ENCODE data around the gene ASB18.

ASB18 gene

DNA sequence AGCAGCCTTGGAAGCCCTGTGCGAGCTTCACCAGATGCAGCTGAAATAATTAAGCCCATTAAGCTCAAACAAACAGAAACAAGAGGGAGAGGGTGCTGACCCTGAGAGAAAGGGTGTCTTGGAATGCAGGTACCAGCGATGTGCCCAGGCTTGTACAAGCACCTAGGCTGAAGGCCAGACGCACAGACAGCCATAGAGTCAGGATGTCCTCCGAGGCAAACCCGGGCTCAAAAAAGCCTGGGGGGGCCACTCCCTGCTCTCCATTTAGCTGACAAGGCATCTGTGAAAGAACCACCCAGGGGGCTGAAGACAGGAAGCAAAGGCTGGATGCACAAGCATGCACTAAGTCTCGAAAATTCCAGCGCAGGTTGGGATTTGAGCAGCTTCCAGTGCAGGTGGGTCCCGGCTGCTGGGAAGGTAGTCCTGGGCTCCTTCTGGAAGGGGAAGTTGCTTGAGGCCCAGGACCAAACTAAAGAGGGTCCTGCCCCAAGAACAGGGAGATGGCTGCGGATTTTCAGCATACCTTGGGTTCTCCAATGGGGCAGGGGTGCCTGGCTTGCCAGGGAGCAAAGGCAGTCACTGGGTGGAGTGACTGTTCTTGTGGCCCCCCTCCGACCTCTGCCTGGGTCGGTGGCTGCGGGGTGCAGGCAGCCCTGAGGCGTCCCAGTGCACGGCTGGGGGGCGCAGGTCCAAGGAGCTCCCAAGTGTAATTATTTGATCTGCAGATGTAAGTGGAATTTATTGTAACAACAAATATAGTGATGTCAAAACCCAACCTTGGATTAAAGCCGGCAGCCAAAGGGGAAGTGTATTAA is 102.0 kb downstream of the ASB18 start:
- no peak for DNase-seq

DNA sequence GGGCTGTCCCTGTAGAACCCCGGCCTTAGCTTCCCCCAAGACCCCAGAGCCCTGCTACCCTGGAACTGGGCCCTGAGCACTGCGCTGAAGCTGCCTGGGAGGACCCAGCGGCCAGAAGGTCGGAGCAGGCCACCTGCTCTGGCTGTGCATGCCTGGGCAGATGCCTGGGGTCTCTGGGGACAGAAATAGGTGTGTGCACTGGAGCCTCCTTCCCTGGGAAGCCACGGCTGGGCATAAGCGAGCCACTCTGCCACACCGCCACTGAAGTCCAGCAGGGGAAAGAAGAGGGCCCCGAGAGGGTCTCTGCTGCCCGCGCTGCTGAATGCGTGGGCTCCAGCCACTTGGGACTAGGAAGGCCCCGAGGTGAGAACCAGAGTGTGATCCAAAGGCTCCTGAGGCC is 102.7 kb downstream of the ASB18 start:
- no peak for DNase-seq

DNA sequence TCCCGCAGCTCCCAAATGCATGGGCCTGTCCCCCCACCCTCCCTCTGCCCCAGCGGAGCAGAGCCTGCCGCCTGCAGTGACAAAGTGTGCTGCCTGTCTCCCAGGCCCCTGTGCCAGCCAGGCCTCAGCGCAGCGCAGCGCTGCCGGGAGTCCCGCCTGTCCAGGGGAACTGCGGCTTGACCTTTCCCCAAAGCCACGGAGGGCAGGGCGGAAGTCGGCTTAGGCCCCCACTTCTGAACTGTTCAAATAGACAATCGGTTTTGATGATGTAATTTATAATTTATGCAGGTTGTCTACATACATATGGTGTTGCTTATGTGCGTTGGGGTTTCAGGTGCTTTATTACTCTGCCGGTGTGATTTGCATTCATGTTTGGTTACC is 103.1 kb downstream of the ASB18 start:
- no peak for DNase-seq

DNA sequence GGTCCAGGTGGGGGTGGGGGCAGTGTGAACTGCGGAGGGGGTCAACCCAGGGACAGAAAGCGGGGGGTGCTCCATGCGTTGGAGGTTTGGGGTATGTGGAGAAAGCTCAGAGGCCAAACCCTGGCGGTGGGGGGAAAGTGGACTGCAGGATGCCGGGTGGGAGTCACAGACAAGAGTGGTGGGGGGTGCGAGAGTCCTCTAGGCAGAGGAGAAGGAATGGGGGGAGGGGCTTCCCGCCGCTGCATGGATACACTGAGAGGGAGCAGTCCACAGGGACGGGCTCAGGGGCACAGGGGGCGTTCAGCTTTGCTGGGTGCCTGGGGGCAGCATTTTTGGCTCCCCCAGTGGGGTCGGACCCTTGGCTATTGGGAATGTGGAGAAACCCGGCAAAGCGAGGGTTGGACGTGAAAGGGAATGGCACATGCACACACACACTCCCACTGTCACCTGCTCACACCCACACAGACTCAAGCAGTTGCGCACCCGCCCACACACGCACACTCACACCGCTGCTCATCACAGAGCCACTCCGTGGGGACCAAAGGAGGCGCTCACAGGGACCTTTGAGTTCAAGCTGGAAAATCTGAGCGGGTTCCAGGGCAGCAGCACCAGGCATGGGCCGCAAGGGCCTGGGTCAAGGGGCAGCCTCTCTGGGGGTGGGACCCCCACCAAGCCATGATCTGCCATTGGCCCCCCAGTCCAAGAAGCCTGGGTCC is 103.7 kb downstream of the ASB18 start:
- no peak for DNase-seq

DNA sequence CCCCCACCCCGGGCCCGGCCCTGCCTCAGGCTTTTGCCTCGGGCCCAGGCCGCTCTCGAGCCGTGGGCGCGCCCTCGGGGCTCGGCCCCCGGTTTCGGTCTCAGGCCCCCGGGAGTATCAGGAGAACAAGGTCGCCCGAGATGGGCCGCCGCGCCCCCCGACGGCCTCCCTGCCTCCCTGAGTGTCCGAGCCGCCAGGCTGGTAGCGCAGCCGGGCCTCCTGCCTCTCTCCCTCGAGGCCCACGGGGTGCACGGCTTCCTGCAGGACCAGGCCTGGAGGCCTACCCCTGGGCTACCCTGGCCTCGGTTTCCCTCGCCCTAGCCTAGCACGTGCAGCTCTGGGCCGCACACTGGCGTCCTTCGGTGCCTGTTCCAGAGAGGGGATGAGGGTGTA is 104.4 kb downstream of the ASB18 start:
- DNase-seq = no peak

DNA sequence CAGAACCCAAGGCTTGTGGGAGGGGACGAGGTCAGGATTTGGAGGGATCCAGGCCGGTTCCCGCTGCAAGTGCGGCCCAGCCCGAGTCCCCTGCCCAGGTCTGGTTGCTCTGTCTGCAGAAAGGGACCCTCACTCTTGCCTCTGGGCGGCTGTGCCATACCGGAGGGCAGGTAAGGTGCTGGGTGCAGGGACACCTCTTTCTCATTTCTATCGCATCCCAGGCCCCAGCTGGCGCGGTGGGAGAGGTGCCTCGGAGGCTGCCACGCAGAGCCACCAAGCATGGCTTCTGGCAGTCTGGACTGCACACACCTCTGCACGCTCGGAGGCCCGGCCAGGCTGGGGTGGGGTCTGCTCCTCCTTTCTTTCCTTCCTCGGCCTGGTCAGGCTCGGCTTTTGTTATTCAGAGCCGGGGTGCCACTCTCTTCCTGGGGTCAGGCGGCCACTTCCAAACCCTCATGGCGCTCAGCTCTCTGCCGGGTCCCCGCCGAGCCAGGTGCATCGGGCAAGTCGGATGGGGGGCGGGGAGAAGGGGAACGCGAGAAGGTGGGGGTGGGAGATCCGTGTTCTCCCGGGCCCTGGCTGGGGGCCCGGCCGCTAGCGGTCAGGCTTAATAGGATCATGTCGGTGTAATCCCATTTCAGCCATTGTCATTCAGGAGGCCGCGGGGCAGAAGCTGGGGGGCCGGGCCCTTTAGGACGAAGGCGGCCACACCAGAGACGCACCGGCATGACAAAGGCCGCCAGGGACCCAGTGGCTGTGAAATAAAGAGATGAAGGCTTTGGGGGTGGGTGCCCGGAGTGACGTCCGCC is 105.0 kb downstream of the ASB18 start:
- DNase-seq = no peak

DNA sequence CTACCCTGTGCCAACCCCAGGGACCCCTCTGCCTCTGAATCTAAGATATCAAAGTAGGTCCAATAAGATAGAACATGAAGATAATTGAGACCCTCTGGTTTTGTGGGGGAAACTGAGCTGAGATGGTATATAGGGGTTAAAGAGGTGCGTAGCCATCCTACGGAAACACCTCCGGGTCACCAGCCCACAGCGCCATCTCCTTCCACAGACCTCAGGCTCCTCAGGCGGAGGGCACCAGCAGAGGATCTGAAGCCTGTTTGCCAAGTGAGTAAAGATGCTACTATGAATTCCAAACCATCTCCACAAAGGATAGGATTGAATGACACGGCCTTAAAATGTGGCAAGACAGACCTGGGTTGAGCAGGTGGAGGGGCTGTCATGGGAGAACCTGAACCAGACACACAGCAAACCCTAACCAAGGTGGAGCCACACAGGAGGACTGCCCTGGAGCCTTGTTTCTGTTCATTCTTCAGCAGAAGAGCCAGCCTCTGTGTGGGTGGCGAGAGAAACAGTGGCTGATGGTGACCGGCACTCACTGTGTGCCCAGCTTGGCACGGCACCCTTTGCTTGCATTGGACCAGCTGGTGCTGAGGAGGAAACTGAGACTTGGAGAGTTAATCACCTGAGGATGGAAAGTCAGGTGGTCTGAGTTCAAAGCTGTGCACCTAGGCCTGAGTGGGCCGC is 106.2 kb downstream of the ASB18 start:
- no peak for DNase-seq

DNA sequence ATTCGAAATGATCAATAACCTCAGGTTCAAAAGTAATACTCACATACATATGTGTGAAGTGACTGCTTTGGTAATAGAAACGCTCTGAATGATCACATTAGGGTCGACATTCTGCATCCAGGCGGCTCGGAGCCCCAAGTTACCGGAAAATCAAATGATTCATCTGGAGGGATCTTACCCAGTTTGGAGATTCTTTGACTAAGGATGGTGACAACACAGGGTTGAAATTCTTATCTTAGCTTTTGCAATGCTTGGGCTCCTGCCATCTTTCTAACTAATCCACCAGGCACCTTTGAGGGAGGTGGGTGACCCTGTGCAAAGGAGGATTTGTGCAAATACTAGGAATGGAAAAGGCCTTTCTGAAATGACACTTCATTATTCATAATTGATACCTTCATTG is 106.8 kb downstream of the ASB18 start:
- DNase-seq = no peak

DNA sequence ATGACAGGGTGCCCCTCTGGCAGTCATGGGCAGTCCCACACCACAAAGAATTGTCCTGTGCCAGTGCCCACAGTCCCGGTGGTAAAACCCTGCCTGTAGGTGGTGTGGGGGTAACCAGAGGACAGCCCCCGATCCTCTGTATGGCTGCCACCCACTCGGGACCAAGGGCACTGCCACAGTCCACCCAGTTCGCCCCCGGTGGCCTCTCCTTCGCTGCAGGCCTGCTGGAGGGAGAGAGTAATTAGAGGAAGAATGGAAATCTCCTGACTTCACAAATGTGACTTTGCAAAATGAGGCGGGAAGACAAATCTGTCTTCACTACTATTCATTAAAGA is 107.4 kb downstream of the ASB18 start:
- DNase-seq = no peak

DNA sequence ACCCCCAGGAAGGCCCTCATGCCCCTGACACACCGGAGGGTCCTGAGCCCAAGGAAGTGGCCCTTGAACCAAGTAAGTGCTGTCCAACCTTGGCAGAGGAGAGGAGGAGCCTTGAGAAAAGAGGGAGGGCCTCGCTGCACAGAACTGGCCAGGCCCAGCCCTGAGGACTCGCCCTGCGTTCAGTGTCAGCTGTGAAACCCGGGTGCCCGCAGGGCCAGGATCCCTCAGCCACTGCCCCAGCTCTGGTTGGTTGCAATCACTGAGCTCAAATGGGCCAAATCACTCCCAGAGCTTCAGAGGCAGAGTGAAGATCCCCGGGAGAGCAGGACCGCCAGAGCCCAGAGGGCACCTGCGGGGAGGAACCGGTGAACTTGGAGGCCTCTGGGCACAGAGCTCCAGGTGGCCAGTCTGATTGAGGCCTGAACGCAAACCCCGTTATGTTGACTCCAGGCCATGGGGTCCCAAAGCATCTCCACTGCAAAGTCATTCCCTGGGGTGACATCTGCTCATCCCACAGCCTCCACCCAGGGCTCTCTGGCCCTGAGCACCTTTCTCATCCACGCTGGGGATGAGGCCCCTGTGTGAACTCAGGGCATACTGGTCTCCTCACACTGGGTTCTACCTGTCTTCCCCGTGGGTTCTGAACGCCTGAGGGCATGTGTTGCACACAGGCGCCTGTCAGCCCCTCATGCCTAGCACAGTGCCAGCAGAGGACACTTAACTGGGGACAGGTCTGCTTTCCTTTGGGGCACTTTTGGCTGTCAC is 107.9 kb downstream of the ASB18 start:
- DNase-seq = no peak

DNA sequence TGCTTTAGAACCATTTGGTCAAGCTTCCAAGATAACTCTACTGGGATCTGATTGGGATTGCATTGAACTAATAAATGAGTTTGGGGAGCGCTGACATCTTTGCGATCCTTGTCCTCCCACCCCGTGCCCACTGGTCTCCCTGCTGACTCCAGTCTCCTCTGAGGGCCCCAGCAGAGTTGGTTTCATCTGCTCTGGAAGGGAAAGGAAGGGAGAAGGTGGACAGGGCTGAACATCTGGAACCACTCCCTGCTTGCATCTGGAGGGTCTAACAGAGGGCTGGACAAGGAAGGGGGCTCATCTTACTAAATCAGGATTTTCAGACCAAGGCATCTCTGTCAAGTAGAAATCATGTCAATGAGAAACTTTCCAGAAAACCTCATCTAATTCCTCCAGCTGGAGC is 108.8 kb downstream of the ASB18 start:
- DNase-seq = no peak

DNA sequence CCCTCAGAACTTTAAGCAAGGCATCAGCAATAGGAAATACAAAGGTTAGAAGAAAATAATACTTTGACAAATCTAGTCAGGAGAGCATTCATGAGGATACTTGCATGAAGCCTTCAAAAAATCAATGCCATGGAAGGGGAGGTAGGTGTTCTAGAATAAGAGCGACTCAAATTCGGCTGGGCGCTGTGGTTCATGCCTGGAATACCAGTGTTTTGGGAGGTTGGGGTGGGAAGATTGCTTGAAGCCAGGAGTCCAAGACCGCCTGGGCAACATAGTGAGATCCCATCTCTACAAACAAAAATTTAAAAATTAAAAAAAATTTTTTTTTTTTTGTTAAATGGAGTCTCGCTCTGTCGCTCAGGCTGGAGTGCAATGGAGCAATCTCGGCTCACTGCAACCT is 117.8 kb downstream of the ASB18 start:
- DNase-seq = no peak

DNA sequence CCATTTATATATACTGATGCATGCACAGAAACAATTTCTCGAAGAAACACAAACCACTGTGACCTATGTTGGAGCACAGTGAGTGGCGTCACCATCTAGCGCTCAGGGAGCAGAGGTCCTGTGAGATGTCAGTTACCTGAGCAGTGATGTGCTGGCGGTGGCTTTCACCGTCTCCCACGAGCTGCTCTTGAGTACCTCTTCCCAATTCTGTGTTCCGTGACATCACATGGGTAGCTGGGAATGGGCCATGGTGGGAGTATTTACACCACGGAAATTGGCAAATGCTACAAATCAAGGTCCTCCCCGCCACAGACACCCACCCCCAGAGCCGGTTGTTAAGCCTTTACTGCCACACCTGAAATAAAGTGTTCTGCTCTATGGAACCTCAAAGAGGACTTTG is 120.4 kb downstream of the ASB18 start:
- DNase-seq = no peak
